Left hindlimb (tissue), 1 donor: ENCODE results near the gene CLEC4M.
"Not testable (repeated sequence)": the region's sequence is repeated elsewhere in the genome, so short reads cannot be mapped to it uniquely, and the experiment has no call there.

Experiments
- DNase-seq: peaks from one replicate; pipeline ENCODE4 v3.0.0-alpha.2; 2018

CLEC4M gene

GRCh38 chr19:7742575-7742974 is 20.5 kb upstream of the CLEC4M start:
- no peak for DNase-seq

GRCh38 chr19:7742991-7743390 is 20.1 kb upstream of the CLEC4M start:
- no peak for DNase-seq

- no peak for DNase-seq
Measured at GRCh38 chr19:7743425-7743841, 19.6 kb upstream of the CLEC4M start.

- DNase-seq = no peak
Measured at GRCh38 chr19:7744199-7744786, 18.8 kb upstream of the CLEC4M start.

- DNase-seq = no peak
Measured at GRCh38 chr19:7744871-7745650, 18.0 kb upstream of the CLEC4M start.

- DNase-seq = not testable (repeated sequence)
Measured at GRCh38 chr19:7746306-7746705, 16.7 kb upstream of the CLEC4M start.

GRCh38 chr19:7746903-7747884 is 15.8 kb upstream of the CLEC4M start, which contains the start of gene CD209:
TSS of gene CD209 (minus strand) at chr19:7747534. CDS start at chr19:7747511, 23 bp downstream.
- DNase-seq = no peak

GRCh38 chr19:7748171-7748570 is 14.9 kb upstream of the CLEC4M start:
- DNase-seq = no peak

GRCh38 chr19:7748756-7749155 is 14.3 kb upstream of the CLEC4M start:
- DNase-seq = no peak

GRCh38 chr19:7751157-7751783 is 11.8 kb upstream of the CLEC4M start:
- DNase-seq = no peak

- no peak for DNase-seq
Measured at GRCh38 chr19:7756258-7756657, 6.8 kb upstream of the CLEC4M start.

GRCh38 chr19:7757358-7757757 is 5.7 kb upstream of the CLEC4M start:
- DNase-seq = no peak

- no peak for DNase-seq
Measured at GRCh38 chr19:7759156-7759555, 3.9 kb upstream of the CLEC4M start.

GRCh38 chr19:7763696-7764095 is 653 bp downstream of the CLEC4M start:
- no peak for DNase-seq

GRCh38 chr19:7764157-7764556 is 1.1 kb downstream of the CLEC4M start:
- DNase-seq = not testable (repeated sequence)

GRCh38 chr19:7765043-7765442 is 2.0 kb downstream of the CLEC4M start:
- not testable (repeated sequence) for DNase-seq

GRCh38 chr19:7766535-7766934 is 3.5 kb downstream of the CLEC4M start:
- DNase-seq = no peak

- no peak for DNase-seq
Measured at GRCh38 chr19:7767487-7767886, 4.4 kb downstream of the CLEC4M start.

- DNase-seq = no peak
Measured at GRCh38 chr19:7769171-7769570, 6.1 kb downstream of the CLEC4M start.

- no peak for DNase-seq
Measured at GRCh38 chr19:7771072-7771471, 8.0 kb downstream of the CLEC4M start.

GRCh38 chr19:7772752-7773291 is 9.8 kb downstream of the CLEC4M start:
- no peak for DNase-seq

- DNase-seq = no peak
Measured at GRCh38 chr19:7773841-7774240, 10.8 kb downstream of the CLEC4M start.
